Left lung (tissue), 10 donors: ENCODE data around the gene FUT8. TPM values are rescaled to one million over a fixed set of nuclear protein-coding genes. Genes with fewer than 3 reads are reported as not detected.

Experiments used
- ATAC-seq: fragments of 200-7000 bp; cut with Tn5 transposase; one replicate; pipeline ENCODE4 v1.9.1; 2020; ENCODE audit warnings: moderate library complexity
- DNase-seq, 4 donors: peaks; one replicate each; pipeline ENCODE4 v3.0.0-alpha.2; 2013 to 2020
- H3K27ac ChIP-seq, 2 donors: fragments of 200-600 bp; sonication (generic) in 1 of 2; one replicate each; pipeline versions ENCODE4 v1.5.0 to v1.8.0; 2020 to 2021
- H3K27me3 ChIP-seq, 2 donors: fragments of 200-600 bp; sonication (generic) in 1 of 2; one replicate each; pipeline versions ENCODE4 v1.5.0 to v1.8.0; 2020 to 2021
- H3K36me3 ChIP-seq, 2 donors: fragments of 200-600 bp; sonication (generic) in 1 of 2; one replicate each; pipeline versions ENCODE4 v1.5.0 to v1.8.0; 2020 to 2021
- H3K4me1 ChIP-seq, 2 donors: fragments of 200-600 bp; one replicate each; pipeline ENCODE4 v1.8.0; 2021
- H3K4me3 ChIP-seq, 2 donors: fragments of 200-600 bp; sonication (generic) in 1 of 2; one replicate each; pipeline versions ENCODE4 v1.5.0 to v1.8.0; 2020 to 2021; ENCODE audit warnings: mild to moderate bottlenecking in 1 of 2
- H3K9me3 ChIP-seq, 2 donors: fragments of 200-600 bp; sonication (generic) in 1 of 2; one replicate each; pipeline versions ENCODE4 v1.5.0 to v1.8.0; 2020 to 2021
- CTCF ChIP-seq, 2 donors: fragments of 200-600 bp; sonication (generic) in 1 of 2; IDR thresholded peaks; one replicate each; pipeline versions ENCODE4 v1.5.0 to v1.8.0; 2021; ENCODE audit warnings: antibody characterized with exemption in 2 of 2
- intact Hi-C, 2 donors: fragments of 100-400 bp; cut with DNase I; formaldehyde crosslinking; loops; one replicate each; pipeline versions ENCODE4 v1.11.2 to v1.14.2; 2022
- polyA plus RNA-seq, 6 donors: library from polyadenylated mRNA; unstranded; fragments of 120-200 nt; gene quantifications; one replicate each; pipeline ENCODE4 v1.2.1, GENCODE V29; 2013; ENCODE audit not compliant: insufficient read length in 6 of 6
- total RNA-seq, 2 donors: library from RNA; stranded (reverse); fragmentation: NEBNext Ultra II Directional; extraction: Animal tissue kit (Norgen Biotek cat#: 25700); gene quantifications; one replicate each; pipeline ENCODE4 v1.2.1, GENCODE V29; 2021
- donor health status: DM: no; HTN: yes; CAD: no.
- donor health status: DM: no; HTN: no; CAD: no.

FUT8 gene
- total and polyA plus RNA-seq, 8 donors, result 28.7 to 41.1 (median 33.9) TPM

- DNase-seq, result no peak
- TF ChIP-seq CTCF (IDR thresholded peaks at IDR 0.05), result no peak
- Histone ChIP-seq H3K27me3 (no peaks in the 10 kb centered on the region), H3K27ac (no peak overlapping the region), H3K36me3 (no peaks in the 10 kb centered on the region), H3K4me1 (no peaks in the 10 kb centered on the region), H3K9me3 (no peaks in the 10 kb centered on the region), H3K4me3 (no peak overlapping the region)
- ATAC-seq, result no peak
- intact Hi-C loops, result no loop called here
Measured at GRCh38 chr14:65661865-65662264, 249.3 kb downstream of the FUT8 start.

GRCh38 chr14:65664436-65664835, 251.9 kb downstream of the FUT8 start:
- Histone ChIP-seq H3K27ac (no peak overlapping the region), H3K27me3 (no peaks in the 10 kb centered on the region), H3K9me3 (no peaks in the 10 kb centered on the region), H3K36me3 (no peaks in the 10 kb centered on the region), H3K4me1 (no peaks in the 10 kb centered on the region), H3K4me3 (no peak overlapping the region)
- no peak for TF ChIP-seq CTCF (IDR thresholded peaks at IDR 0.05)
- no peak for ATAC-seq
- intact Hi-C loops, result no loop called here
- DNase-seq, result no peak

- no peak for ATAC-seq
- Histone ChIP-seq H3K27ac (no peak overlapping the region), H3K4me1 (no peaks in the 10 kb centered on the region), H3K4me3 (no peak overlapping the region), H3K36me3 (no peaks in the 10 kb centered on the region), H3K9me3 (no peaks in the 10 kb centered on the region), H3K27me3 (no peaks in the 10 kb centered on the region)
- DNase-seq, result no peak
- intact Hi-C loops, result no loop called here
- TF ChIP-seq CTCF (IDR thresholded peaks at IDR 0.05), result no peak
Measured at GRCh38 chr14:65676361-65677014, 264.0 kb downstream of the FUT8 start.

GRCh38 chr14:65685572-65685971, 273.0 kb downstream of the FUT8 start:
- DNase-seq (no peak), ATAC-seq (no peak)
- intact Hi-C loops, result no loop called here
- H3K27me3 ChIP-seq, result no peaks in the 10 kb centered on the region
- H3K4me1 ChIP-seq, result no peaks in the 10 kb centered on the region
- no peak for TF ChIP-seq CTCF (IDR thresholded peaks at IDR 0.05)
- H3K36me3 ChIP-seq, result no peaks in the 10 kb centered on the region
- H3K4me3 ChIP-seq, result no peak overlapping the region
- no peaks in the 10 kb centered on the region for H3K9me3 ChIP-seq
- no peak overlapping the region for H3K27ac ChIP-seq

- Histone ChIP-seq H3K27me3 (no peaks in the 10 kb centered on the region), H3K36me3 (no peaks in the 10 kb centered on the region), H3K27ac (no peak overlapping the region), H3K4me3 (no peak overlapping the region), H3K9me3 (no peaks in the 10 kb centered on the region), H3K4me1 (no peaks in the 10 kb centered on the region)
- TF ChIP-seq CTCF (IDR thresholded peaks at IDR 0.05), result no peak
- intact Hi-C loops, result no loop called here
- DNase-seq (no peak), ATAC-seq (peak; percentile 51)
Measured at GRCh38 chr14:65686761-65687160, 274.2 kb downstream of the FUT8 start.
